ENCODE results near the gene CUL7. TPM values are rescaled to one million over a fixed set of nuclear protein-coding genes. Genes with fewer than 3 reads are reported as not detected.

CUL7 gene
- total RNA-seq, 1 experiment from 2014 or later: 18.6 TPM

DNA sequence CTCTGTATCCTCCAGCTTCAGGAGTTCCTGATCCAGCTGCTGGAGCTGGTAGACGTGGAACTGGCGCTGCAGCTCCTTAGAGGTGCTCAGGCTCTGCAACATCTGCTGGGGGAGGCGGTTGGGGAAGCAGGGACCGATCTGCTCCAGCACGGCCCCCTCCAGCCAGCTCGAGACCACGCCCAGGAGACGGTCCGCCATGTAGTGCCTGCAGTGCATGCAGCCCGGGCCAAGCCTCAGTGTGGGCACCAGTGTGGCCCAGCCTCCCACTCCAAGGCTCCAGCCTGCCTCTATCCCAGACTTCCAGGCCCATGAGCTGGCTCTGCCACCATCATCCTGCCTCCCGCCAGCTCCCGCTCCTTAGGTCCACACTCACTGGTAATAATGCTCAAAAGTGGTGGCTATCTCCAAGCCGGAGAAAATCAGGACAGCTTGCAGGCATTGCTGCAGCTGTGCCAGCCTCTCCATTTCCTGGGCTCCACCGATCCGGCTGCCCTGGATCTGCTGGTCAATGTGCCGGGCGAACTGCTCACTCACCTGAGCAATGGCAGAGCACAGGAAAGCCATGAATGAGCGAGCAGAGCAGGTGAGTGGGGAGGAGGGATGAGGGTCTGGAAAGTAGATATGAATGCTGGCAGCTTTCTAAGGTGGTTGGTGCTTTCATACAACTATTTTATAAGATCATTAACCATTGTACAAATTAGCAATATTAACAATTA lies 13.0 kb downstream of the CUL7 start:
- Histone ChIP-seq H3K27ac (ENCODE audit: low read length) (no peak overlapping the region), H3K36me3 (ENCODE audit: low read depth, low read length) (peaks cover 5% of the 10 kb centered on the region), H3K4me2 (ENCODE audit: low read length) (no peak overlapping the region), H3K9me3 (ENCODE audit: low read length) (no peaks in the 10 kb centered on the region), H3K9me2 (replicated peaks; ENCODE audit: low read length) (no peaks in the 10 kb centered on the region), H3K9ac (ENCODE audit: low read length) (no peak overlapping the region), H2AFZ (ENCODE audit: low read length) (no peak overlapping the region), H3F3A (ENCODE audit: low read length, unreplicated experiment) (no peaks in the 10 kb centered on the region), H3K27me3 (ENCODE audit: low read length) (no peaks in the 10 kb centered on the region), H3K4me3 (ENCODE audit: low read length) (no peak overlapping the region), H4K20me1 (ENCODE audit: low read length) (no peaks in the 10 kb centered on the region), H3K79me2 (ENCODE audit: low read length) (no peaks in the 10 kb centered on the region), H3K4me1 (ENCODE audit: insufficient read depth, low read length) (no peaks in the 10 kb centered on the region)
- DNase-seq: no peak
- TF ChIP-seq EZH2 (IDR thresholded peaks at IDR 0.05; ENCODE audit: low read length, unreplicated experiment) (no peak), EZH2phosphoT487 (IDR thresholded peaks at IDR 0.05; ENCODE audit: borderline replicate concordance, low read length) (no peak)
- TF ChIP-seq, protein P1, sequence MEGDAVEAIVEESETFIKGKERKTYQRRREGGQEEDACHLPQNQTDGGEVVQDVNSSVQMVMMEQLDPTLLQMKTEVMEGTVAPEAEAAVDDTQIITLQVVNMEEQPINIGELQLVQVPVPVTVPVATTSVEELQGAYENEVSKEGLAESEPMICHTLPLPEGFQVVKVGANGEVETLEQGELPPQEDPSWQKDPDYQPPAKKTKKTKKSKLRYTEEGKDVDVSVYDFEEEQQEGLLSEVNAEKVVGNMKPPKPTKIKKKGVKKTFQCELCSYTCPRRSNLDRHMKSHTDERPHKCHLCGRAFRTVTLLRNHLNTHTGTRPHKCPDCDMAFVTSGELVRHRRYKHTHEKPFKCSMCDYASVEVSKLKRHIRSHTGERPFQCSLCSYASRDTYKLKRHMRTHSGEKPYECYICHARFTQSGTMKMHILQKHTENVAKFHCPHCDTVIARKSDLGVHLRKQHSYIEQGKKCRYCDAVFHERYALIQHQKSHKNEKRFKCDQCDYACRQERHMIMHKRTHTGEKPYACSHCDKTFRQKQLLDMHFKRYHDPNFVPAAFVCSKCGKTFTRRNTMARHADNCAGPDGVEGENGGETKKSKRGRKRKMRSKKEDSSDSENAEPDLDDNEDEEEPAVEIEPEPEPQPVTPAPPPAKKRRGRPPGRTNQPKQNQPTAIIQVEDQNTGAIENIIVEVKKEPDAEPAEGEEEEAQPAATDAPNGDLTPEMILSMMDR (conservative IDR thresholded peaks at IDR 0.05; ENCODE audit: low read depth, low read length): no peak
- ATAC-seq: no peak
- ChIA-PET CTCF (no interaction called here), POLR2A (ENCODE audit: unreplicated experiment) (no interaction called here)
- intact Hi-C loops (cut with micrococcal nuclease): no loop called here
- no TSS peak for BruUV-seq (replicated peaks)

DNA sequence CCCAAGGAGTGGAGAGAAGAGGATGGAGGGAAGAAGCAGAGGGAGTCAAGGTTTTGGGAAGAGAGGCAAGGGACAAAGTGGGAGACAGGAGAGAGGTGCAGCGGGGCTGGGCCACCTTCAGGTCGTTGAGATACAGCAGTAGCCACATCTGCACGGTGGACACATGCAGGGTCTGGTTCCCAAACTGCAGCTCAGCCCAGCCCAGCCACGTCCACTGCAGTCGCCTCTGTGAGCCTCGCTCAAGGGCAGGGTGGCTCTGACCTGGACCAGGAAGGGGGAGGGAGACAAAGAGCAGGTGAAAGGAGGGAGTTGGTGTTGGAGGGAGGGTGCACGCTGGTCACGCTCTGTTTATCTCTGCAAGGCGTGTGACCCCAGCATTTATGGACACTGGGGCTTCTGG lies 14.9 kb downstream of the CUL7 start:
- ATAC-seq (no peak), DNase-seq (no peak)
- H3K27me3 ChIP-seq (ENCODE audit: low read length): no peaks in the 10 kb centered on the region
- H4K20me1 ChIP-seq (ENCODE audit: low read length): no peaks in the 10 kb centered on the region
- H3K9ac ChIP-seq (ENCODE audit: low read length): no peak overlapping the region
- no peaks in the 10 kb centered on the region for H3K9me2 ChIP-seq (replicated peaks; ENCODE audit: low read length)
- no peak overlapping the region for H3K4me3 ChIP-seq (ENCODE audit: low read length)
- POLR2A ChIA-PET (ENCODE audit: unreplicated experiment): no interaction called here
- H3K27ac ChIP-seq (ENCODE audit: low read length): no peak overlapping the region
- H2AFZ ChIP-seq (ENCODE audit: low read length): no peak overlapping the region
- no peak overlapping the region for H3K4me2 ChIP-seq (ENCODE audit: low read length)
- TF ChIP-seq EZH2 (IDR thresholded peaks at IDR 0.05; ENCODE audit: low read length, unreplicated experiment) (no peak), EZH2phosphoT487 (IDR thresholded peaks at IDR 0.05; ENCODE audit: borderline replicate concordance, low read length) (no peak)
- TF ChIP-seq, protein P1 (conservative IDR thresholded peaks at IDR 0.05; ENCODE audit: low read depth, low read length): no peak
- no peaks in the 10 kb centered on the region for H3K9me3 ChIP-seq (ENCODE audit: low read length)
- no peaks in the 10 kb centered on the region for H3K79me2 ChIP-seq (ENCODE audit: low read length)
- intact Hi-C loops (cut with micrococcal nuclease): no loop called here
- peaks cover 8% of the 10 kb centered on the region for H3K36me3 ChIP-seq (ENCODE audit: low read depth, low read length)
- H3K4me1 ChIP-seq (ENCODE audit: insufficient read depth, low read length): no peaks in the 10 kb centered on the region
- no TSS peak for BruUV-seq (replicated peaks)
- H3F3A ChIP-seq (ENCODE audit: low read length, unreplicated experiment): no peaks in the 10 kb centered on the region
- CTCF ChIA-PET: no interaction called here

DNA sequence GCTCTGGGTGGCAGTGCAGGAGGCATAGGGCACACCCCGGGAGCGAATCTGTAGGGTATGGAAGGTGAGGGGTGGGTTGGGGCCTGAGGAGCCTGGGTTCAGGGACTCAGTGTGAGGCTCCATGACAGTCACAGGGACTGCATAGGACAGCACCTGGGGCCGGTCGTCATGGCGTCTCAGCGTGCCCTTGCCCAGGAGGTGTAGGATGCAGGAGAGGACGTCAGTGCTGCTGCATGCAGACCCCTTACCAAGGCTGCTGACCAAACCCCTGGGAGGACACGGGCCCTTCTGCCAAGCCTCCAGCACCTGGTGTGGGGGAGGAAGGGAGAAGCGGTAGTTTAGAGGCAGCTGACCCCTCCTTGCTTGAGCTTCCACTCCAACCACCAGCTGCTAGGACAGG lies 15.9 kb downstream of the CUL7 start:
- Histone ChIP-seq H4K20me1 (ENCODE audit: low read length) (no peaks in the 10 kb centered on the region), H3K4me3 (ENCODE audit: low read length) (no peak overlapping the region), H3K36me3 (ENCODE audit: low read depth, low read length) (peaks cover 8% of the 10 kb centered on the region), H3K27me3 (ENCODE audit: low read length) (no peaks in the 10 kb centered on the region), H3K9me3 (ENCODE audit: low read length) (no peaks in the 10 kb centered on the region), H3F3A (ENCODE audit: low read length, unreplicated experiment) (no peaks in the 10 kb centered on the region), H3K4me2 (ENCODE audit: low read length) (no peak overlapping the region), H2AFZ (ENCODE audit: low read length) (no peak overlapping the region), H3K4me1 (ENCODE audit: insufficient read depth, low read length) (no peaks in the 10 kb centered on the region), H3K27ac (ENCODE audit: low read length) (no peak overlapping the region), H3K79me2 (ENCODE audit: low read length) (no peaks in the 10 kb centered on the region), H3K9me2 (replicated peaks; ENCODE audit: low read length) (no peaks in the 10 kb centered on the region), H3K9ac (ENCODE audit: low read length) (no peak overlapping the region)
- no peak for TF ChIP-seq EZH2 (IDR thresholded peaks at IDR 0.05; ENCODE audit: low read length, unreplicated experiment)
- no peak for TF ChIP-seq EZH2phosphoT487 (IDR thresholded peaks at IDR 0.05; ENCODE audit: borderline replicate concordance, low read length)
- TF ChIP-seq, protein P1 (conservative IDR thresholded peaks at IDR 0.05; ENCODE audit: low read depth, low read length): no peak
- intact Hi-C loops (cut with micrococcal nuclease): no loop called here
- POLR2A ChIA-PET (ENCODE audit: unreplicated experiment): no interaction called here
- DNase-seq (no peak), ATAC-seq (no peak)
- CTCF ChIA-PET: no interaction called here
- no TSS peak for BruUV-seq (replicated peaks)
